SK-N-MC (cell line): ENCODE results near the gene R3HDM4.

Experiments
- EZH2 ChIP-seq: fragments of 200-600 bp; sonication (generic); IDR thresholded peaks from one replicate; pipeline ENCODE4 v1.6.1; 2017; ENCODE audit warnings: antibody characterized with exemption
- POLR2AphosphoS5 ChIP-seq: IDR thresholded peaks from 2 replicates; pipeline ENCODE4 v1.6.1; 2012; ENCODE audit warnings: mild to moderate bottlenecking, low read depth, low read length, borderline replicate concordance

DNA sequence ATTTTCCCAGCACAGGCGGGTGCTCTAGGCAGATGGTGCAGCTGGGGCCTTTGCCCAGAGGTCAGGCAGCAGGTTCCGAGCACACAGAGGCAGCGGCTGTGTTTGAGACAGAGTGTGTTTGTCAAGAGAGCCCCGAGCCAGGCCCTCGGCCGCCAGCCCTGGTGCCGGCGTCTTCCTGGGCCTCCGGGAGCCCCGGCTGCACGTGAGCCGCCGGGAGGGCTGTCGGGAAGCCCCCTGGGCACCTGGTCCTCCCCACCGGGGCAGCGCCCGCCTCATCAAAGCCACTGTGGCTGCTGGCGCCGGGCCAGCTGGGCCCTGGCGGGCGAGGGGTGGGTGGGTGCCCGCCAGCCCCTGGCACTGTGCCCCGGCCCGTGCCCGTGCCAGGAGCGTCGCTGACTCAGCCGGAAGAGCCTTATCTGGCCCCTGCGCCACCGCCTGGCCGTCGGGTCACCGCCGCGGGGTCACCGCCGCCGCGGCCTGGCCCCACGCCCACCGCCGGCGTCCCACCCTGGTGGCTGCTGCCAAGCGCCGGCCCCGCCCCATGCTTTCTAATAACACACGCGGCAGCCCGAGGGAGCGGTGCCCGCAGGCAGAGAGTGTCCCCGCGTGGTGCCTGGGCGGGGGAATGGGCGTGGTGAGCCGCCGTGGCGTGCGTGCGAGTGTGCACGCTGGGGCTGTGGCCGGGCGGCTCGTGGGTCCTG, 27.7 kb upstream of the R3HDM4 start:
- TF ChIP-seq POLR2AphosphoS5 (no peak), EZH2 (no peak)
